ENCODE results near the gene OR14A16.

The OR14A16 gene

DNA sequence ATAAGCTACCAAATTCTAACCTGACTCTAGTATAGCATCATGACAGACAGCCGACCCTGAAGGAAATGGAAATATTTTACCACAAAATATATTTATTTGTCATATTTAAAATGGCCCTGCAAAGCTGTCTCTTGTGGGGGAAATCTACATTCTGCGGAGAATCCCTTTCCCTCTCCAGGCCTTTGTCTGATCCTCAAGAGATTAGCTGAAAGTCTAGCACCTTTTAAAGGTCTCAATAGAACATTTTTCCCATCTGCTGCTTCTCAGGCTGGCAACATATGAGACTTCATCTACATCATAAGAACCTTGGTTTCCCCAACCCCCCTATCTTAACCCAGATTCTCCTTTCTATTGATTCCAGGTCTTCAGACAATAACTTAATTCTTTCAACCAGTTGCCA is 19.5 kb upstream of the OR14A16 start:
- no peaks in the 10 kb centered on the region for H3K36me3 ChIP-seq (ENCODE audit: control insufficient read depth in 1 of 2, insufficient read depth in 2 of 2, low read length in 2 of 2)
- H3K14ac ChIP-seq (ENCODE audit: low read length): no peak overlapping the region
- no peak overlapping the region for H2AFZ ChIP-seq (ENCODE audit: insufficient read depth, low read length, poor library complexity)
- no peak overlapping the region for H3K18ac ChIP-seq (ENCODE audit: low read length)
- no peak overlapping the region for H3K9ac ChIP-seq (ENCODE audit: low read length)
- no peak overlapping the region for H3K27ac ChIP-seq (ENCODE audit: low read depth, low read length)
- no peak overlapping the region for H2AK5ac ChIP-seq (ENCODE audit: low read length)
- no peak for DNase-seq
- H4K12ac ChIP-seq (ENCODE audit: low read depth, low read length): no peak overlapping the region
- no peak overlapping the region for H3K4me3 ChIP-seq (ENCODE audit: low read depth, low read length)
- H4K8ac ChIP-seq (ENCODE audit: low read depth, low read length): no peak overlapping the region
- H3K79me1 ChIP-seq (ENCODE audit: low read length): no peaks in the 10 kb centered on the region
- H2BK5ac ChIP-seq (ENCODE audit: low read depth, low read length, poor library complexity): no peak overlapping the region
- no peak overlapping the region for H2BK12ac ChIP-seq (ENCODE audit: low read length)
- no peaks in the 10 kb centered on the region for H3K79me2 ChIP-seq (ENCODE audit: control insufficient read depth, insufficient read depth, low read length, poor library complexity)
- no peak overlapping the region for H3K4me2 ChIP-seq (ENCODE audit: low read length)
- H2BK120ac ChIP-seq (ENCODE audit: insufficient read depth, low read length, poor library complexity): no peak overlapping the region
- H3K4ac ChIP-seq (ENCODE audit: low read depth, low read length): no peak overlapping the region
- no peaks in the 10 kb centered on the region for H3K27me3 ChIP-seq (ENCODE audit: insufficient read depth, low read length)
- H3K23ac ChIP-seq (ENCODE audit: low read length): no peak overlapping the region
- H4K91ac ChIP-seq (ENCODE audit: low read depth, low read length): no peak overlapping the region
- no CpG with 5 or more reads among the region's 2 CpGs for WGBS (ENCODE audit: extremely low coverage, insufficient coverage, insufficient read length)
- H3K9me3 ChIP-seq (ENCODE audit: insufficient read depth, low read depth, low read length): peaks cover 5% of the 10 kb centered on the region
- H3K4me1 ChIP-seq (ENCODE audit: control insufficient read depth in 1 of 2, insufficient read depth in 2 of 2, low read length in 2 of 2): peaks cover 0 to 3% of the 10 kb centered on the region in 2 experiments

DNA sequence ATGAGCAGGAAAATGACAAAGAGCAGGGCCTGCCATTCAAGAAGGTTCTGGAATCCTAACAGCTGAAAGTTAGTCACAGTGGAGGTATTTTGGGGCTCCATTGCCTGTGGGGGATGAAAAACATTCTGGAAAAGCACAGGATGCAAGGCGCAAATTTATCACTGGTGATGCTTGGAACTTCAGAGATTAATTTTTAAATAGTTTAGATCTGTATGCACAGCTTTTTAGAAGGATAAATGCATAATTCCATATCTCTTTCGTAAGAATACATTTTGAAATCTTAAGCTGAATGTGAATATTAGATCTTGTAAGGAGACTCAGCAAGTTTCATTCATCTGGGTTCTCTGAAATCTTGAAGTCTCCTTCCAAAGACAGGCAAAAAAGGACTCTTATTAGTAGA is 17.9 kb upstream of the OR14A16 start, which contains the start of gene OR11L1:
Gene OR11L1 (minus strand): TSS at position 101 of the 400 bp plus-strand sequence. CDS start 0 bp downstream, at position 101.
- no peaks in the 10 kb centered on the region for H3K79me1 ChIP-seq (ENCODE audit: low read length)
- no peak within 1 kb of the TSS for H2BK5ac ChIP-seq (ENCODE audit: low read depth, low read length, poor library complexity)
- no peak within 1 kb of the TSS for H3K23ac ChIP-seq (ENCODE audit: low read length)
- no peak within 1 kb of the TSS for H2AFZ ChIP-seq (ENCODE audit: insufficient read depth, low read length, poor library complexity)
- H4K91ac ChIP-seq (ENCODE audit: low read depth, low read length): no peak within 1 kb of the TSS
- peaks cover 5% of the 10 kb centered on the region for H3K9me3 ChIP-seq (ENCODE audit: insufficient read depth, low read depth, low read length)
- no peak within 1 kb of the TSS for H2BK120ac ChIP-seq (ENCODE audit: insufficient read depth, low read length, poor library complexity)
- H3K4me3 ChIP-seq (ENCODE audit: low read depth, low read length): no peak within 1 kb of the TSS
- H2AK5ac ChIP-seq (ENCODE audit: low read length): no peak within 1 kb of the TSS
- no peak within 1 kb of the TSS for H3K4me2 ChIP-seq (ENCODE audit: low read length)
- no peak for DNase-seq
- peaks cover 0 to 3% of the 10 kb centered on the region in 2 experiments for H3K4me1 ChIP-seq (ENCODE audit: control insufficient read depth in 1 of 2, insufficient read depth in 2 of 2, low read length in 2 of 2)
- H3K14ac ChIP-seq (ENCODE audit: low read length): no peak within 1 kb of the TSS
- no peak within 1 kb of the TSS for H2BK12ac ChIP-seq (ENCODE audit: low read length)
- H3K9ac ChIP-seq (ENCODE audit: low read length): no peak within 1 kb of the TSS
- H4K12ac ChIP-seq (ENCODE audit: low read depth, low read length): no peak within 1 kb of the TSS
- no CpG with 5 or more reads among the region's 2 CpGs for WGBS (ENCODE audit: extremely low coverage, insufficient coverage, insufficient read length)
- H3K27ac ChIP-seq (ENCODE audit: low read depth, low read length): no peak within 1 kb of the TSS
- H3K18ac ChIP-seq (ENCODE audit: low read length): no peak within 1 kb of the TSS
- H3K27me3 ChIP-seq (ENCODE audit: insufficient read depth, low read length): no peaks in the 10 kb centered on the region
- H3K36me3 ChIP-seq (ENCODE audit: control insufficient read depth in 1 of 2, insufficient read depth in 2 of 2, low read length in 2 of 2): no peaks in the 10 kb centered on the region
- no peak within 1 kb of the TSS for H4K8ac ChIP-seq (ENCODE audit: low read depth, low read length)
- H3K4ac ChIP-seq (ENCODE audit: low read depth, low read length): no peak within 1 kb of the TSS
- H3K79me2 ChIP-seq (ENCODE audit: control insufficient read depth, insufficient read depth, low read length, poor library complexity): no peaks in the 10 kb centered on the region

DNA sequence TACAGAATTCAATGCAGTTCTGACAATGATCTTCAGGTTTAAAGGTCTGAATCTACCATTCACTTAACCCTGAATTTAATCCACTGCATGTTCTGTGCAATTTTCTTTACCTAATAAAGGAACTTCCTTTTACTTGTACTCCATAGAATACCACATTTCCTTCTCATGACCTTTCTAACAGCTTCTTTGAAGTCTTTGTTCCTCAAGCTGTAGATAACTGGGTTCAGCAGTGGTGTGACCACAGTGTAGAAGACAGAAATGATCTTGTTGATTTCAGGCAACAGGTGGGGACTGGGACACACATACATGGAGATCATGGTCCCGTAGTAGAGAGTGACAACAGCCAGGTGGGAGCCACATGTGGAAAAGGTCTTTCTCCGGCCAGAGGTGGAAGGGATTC is 16.9 kb upstream of the OR14A16 start:
- Histone ChIP-seq H3K4me2 (ENCODE audit: low read length) (no peak overlapping the region), H3K23ac (ENCODE audit: low read length) (no peak overlapping the region), H3K4ac (ENCODE audit: low read depth, low read length) (no peak overlapping the region), H3K9me3 (ENCODE audit: insufficient read depth, low read depth, low read length) (peaks cover 5% of the 10 kb centered on the region), H3K79me2 (ENCODE audit: control insufficient read depth, insufficient read depth, low read length, poor library complexity) (no peaks in the 10 kb centered on the region), H2AK5ac (ENCODE audit: low read length) (no peak overlapping the region), H3K79me1 (ENCODE audit: low read length) (no peaks in the 10 kb centered on the region), H3K14ac (ENCODE audit: low read length) (no peak overlapping the region), H3K27ac (ENCODE audit: low read depth, low read length) (no peak overlapping the region), H4K91ac (ENCODE audit: low read depth, low read length) (no peak overlapping the region), H3K4me3 (ENCODE audit: low read depth, low read length) (no peak overlapping the region), H2BK12ac (ENCODE audit: low read length) (no peak overlapping the region), H3K27me3 (ENCODE audit: insufficient read depth, low read length) (no peaks in the 10 kb centered on the region), H3K18ac (ENCODE audit: low read length) (no peak overlapping the region), H4K8ac (ENCODE audit: low read depth, low read length) (no peak overlapping the region), H4K12ac (ENCODE audit: low read depth, low read length) (no peak overlapping the region), H3K36me3 (ENCODE audit: control insufficient read depth in 1 of 2, insufficient read depth in 2 of 2, low read length in 2 of 2) (no peaks in the 10 kb centered on the region), H2AFZ (ENCODE audit: insufficient read depth, low read length, poor library complexity) (no peak overlapping the region), H2BK5ac (ENCODE audit: low read depth, low read length, poor library complexity) (no peak overlapping the region), H2BK120ac (ENCODE audit: insufficient read depth, low read length, poor library complexity) (no peak overlapping the region), H3K4me1 (ENCODE audit: control insufficient read depth in 1 of 2, insufficient read depth in 2 of 2, low read length in 2 of 2) (peaks cover 0 to 3% of the 10 kb centered on the region in 2 experiments), H3K9ac (ENCODE audit: low read length) (no peak overlapping the region)
- no peak for DNase-seq
- no CpG with 5 or more reads among the region's 2 CpGs for WGBS (ENCODE audit: extremely low coverage, insufficient coverage, insufficient read length)

DNA sequence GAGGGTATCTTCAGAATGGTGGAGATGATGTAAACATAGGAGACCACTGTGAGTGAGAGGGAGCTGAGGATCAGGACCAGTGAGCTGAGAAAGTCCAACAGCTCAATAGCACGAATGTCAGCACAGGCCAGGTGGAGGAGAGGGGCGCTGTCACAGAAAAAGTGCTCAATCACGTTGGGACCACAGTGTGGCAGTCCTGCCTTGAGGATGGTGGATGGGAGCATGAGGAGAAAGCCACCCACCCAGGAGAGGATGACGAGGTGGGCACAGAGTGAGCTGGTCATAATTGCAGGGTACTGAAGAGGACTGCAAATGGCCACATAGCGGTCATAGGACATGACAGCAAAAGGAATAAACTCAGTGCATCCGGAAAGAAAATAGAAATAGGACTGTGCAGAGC is 9.7 kb upstream of the OR14A16 start:
- no peak overlapping the region for H3K4me2 ChIP-seq (ENCODE audit: low read length)

More for the DNA sequence above, 9.7 kb upstream of the OR14A16 start:
- Histone ChIP-seq H4K8ac (ENCODE audit: low read depth, low read length) (no peak overlapping the region), H2BK5ac (ENCODE audit: low read depth, low read length, poor library complexity) (no peak overlapping the region), H3K9ac (ENCODE audit: low read length) (no peak overlapping the region), H3K79me1 (ENCODE audit: low read length) (no peaks in the 10 kb centered on the region), H3K18ac (ENCODE audit: low read length) (no peak overlapping the region), H3K79me2 (ENCODE audit: control insufficient read depth, insufficient read depth, low read length, poor library complexity) (no peaks in the 10 kb centered on the region), H4K91ac (ENCODE audit: low read depth, low read length) (no peak overlapping the region), H3K27me3 (ENCODE audit: insufficient read depth, low read length) (no peaks in the 10 kb centered on the region), H3K14ac (ENCODE audit: low read length) (no peak overlapping the region), H3K23ac (ENCODE audit: low read length) (no peak overlapping the region), H3K4me3 (ENCODE audit: low read depth, low read length) (peak overlapping the region; percentile 27), H3K27ac (ENCODE audit: low read depth, low read length) (no peak overlapping the region), H2BK12ac (ENCODE audit: low read length) (no peak overlapping the region), H2BK120ac (ENCODE audit: insufficient read depth, low read length, poor library complexity) (no peak overlapping the region), H2AK5ac (ENCODE audit: low read length) (no peak overlapping the region), H2AFZ (ENCODE audit: insufficient read depth, low read length, poor library complexity) (no peak overlapping the region), H3K9me3 (ENCODE audit: insufficient read depth, low read depth, low read length) (no peaks in the 10 kb centered on the region), H3K4me1 (ENCODE audit: control insufficient read depth in 1 of 2, insufficient read depth in 2 of 2, low read length in 2 of 2) (no peaks in the 10 kb centered on the region), H3K4ac (ENCODE audit: low read depth, low read length) (no peak overlapping the region), H3K36me3 (ENCODE audit: control insufficient read depth in 1 of 2, insufficient read depth in 2 of 2, low read length in 2 of 2) (no peaks in the 10 kb centered on the region), H4K12ac (ENCODE audit: low read depth, low read length) (no peak overlapping the region)
- no peak for DNase-seq
- WGBS (ENCODE audit: extremely low coverage, insufficient coverage, insufficient read length): no CpG with 5 or more reads among the region's 6 CpGs
